SK-N-SH (cell line): ENCODE data around the gene MLEC. TPM values are rescaled to one million over a fixed set of nuclear protein-coding genes. Genes with fewer than 3 reads are reported as not detected.

Source experiments
- CTCF ChIA-PET: fragments of 300-600, 350-600 bp; formaldehyde crosslinking; extraction: SDS; loops from one replicate; lab custom pipeline; 2021; lab: Yijun Ruan, JAX
- POLR2A ChIA-PET: fragments of 350-600 bp; sonication (Branson Sonifier 250); formaldehyde crosslinking; extraction: SDS; loops from one replicate; lab custom pipeline; 2020; ENCODE audit warnings: antibody characterized with exemption, inconsistent platforms; lab: Yijun Ruan, JAX
- DNase-seq: peaks from one replicate; pipeline ENCODE4 v3.0.0; 2012
- H2AFZ ChIP-seq: fragments of 200-600 bp; sonication (generic); 2 replicates; pipeline ENCODE4 v1.8.1; 2016; ENCODE audit warnings: antibody characterized with exemption, mild to moderate bottlenecking, low read depth
- H3F3A ChIP-seq: fragments of 200-600 bp; sonication (generic); replicated peaks from 2 replicates; pipeline ENCODE3; 2016; ENCODE audit warnings: antibody characterized with exemption, mild to moderate bottlenecking; ENCODE audit not compliant: insufficient read depth
- H3K27ac ChIP-seq, 2 experiments: fragments of 200-500 bp in 1 of 2; fragments of 200-600 bp in 1 of 2; sonication (Bioruptor generic) in 1 of 2; sonication (generic), shearing (Covaris generic) in 1 of 2; 2 replicates each; pipeline versions ENCODE4 v1.5.1 to v1.6.1; 2014 to 2016; ENCODE audit warnings: low read depth in 2 of 2, inconsistent platforms in 1 of 2, low read length in 1 of 2, mild to moderate bottlenecking in 1 of 2, mixed read lengths in 1 of 2
- H3K27me3 ChIP-seq: fragments of 200-600 bp; sonication (generic), shearing (Covaris generic); 2 replicates; pipeline ENCODE4 v1.6.1; 2016; ENCODE audit warnings: mixed run types; ENCODE audit not compliant: insufficient read depth
- H3K36me3 ChIP-seq, 2 experiments: fragments of 200-500 bp in 1 of 2; fragments of 200-600 bp in 1 of 2; sonication (Bioruptor generic) in 1 of 2; sonication (generic) in 1 of 2; replicated peaks in 1 of 2; 2 replicates each; pipeline versions ENCODE3 to v1.5.1; 2014 to 2016; ENCODE audit warnings: low read length in 1 of 2, mild to moderate bottlenecking in 1 of 2; ENCODE audit not compliant: insufficient read depth in 2 of 2, control insufficient read depth in 1 of 2
- H3K4me1 ChIP-seq, 2 experiments: fragments of 200-500 bp in 1 of 2; fragments of 200-600 bp in 1 of 2; sonication (Bioruptor generic) in 1 of 2; sonication (generic), shearing (Covaris generic) in 1 of 2; 2 replicates each; pipeline versions ENCODE4 v1.5.1 to v1.6.1; 2014 to 2016; ENCODE audit warnings: low read depth in 1 of 2, low read length in 1 of 2, mixed run types in 1 of 2; ENCODE audit not compliant: insufficient read depth in 2 of 2, control insufficient read depth in 1 of 2
- H3K4me2 ChIP-seq: fragments of 200-600 bp; sonication (generic), shearing (Covaris generic); 2 replicates; pipeline ENCODE4 v1.6.1; 2017; ENCODE audit warnings: mixed run types
- H3K4me3 ChIP-seq, 2 experiments: fragments of 200-500 bp in 1 of 2; fragments of 200-600 bp in 1 of 2; sonication (Bioruptor generic) in 1 of 2; sonication (generic), shearing (Covaris generic) in 1 of 2; 2 replicates each; pipeline versions ENCODE4 v1.5.1 to v1.8.1; 2014 to 2016; ENCODE audit warnings: low read depth in 2 of 2, inconsistent platforms in 1 of 2, low read length in 1 of 2, mild to moderate bottlenecking in 1 of 2, mixed read lengths in 1 of 2, moderate library complexity in 1 of 2
- H3K79me2 ChIP-seq: fragments of 200-600 bp; sonication (generic); 2 replicates; pipeline ENCODE4 v1.8.1; 2017; ENCODE audit warnings: mild to moderate bottlenecking; ENCODE audit not compliant: insufficient read depth
- H3K9ac ChIP-seq: fragments of 200-600 bp; sonication (generic); 2 replicates; pipeline ENCODE4 v1.6.1; 2017; ENCODE audit warnings: mixed run types
- H3K9me2 ChIP-seq: fragments of 200-600 bp; sonication (generic); 2 replicates; pipeline ENCODE4 v1.6.1; 2017; ENCODE audit warnings: mixed run types
- H3K9me3 ChIP-seq: fragments of 200-600 bp; sonication (generic); 2 replicates; pipeline ENCODE4 v1.6.1; 2017; ENCODE audit warnings: mixed run types, mild to moderate bottlenecking, moderate library complexity
- H4K20me1 ChIP-seq: fragments of 200-600 bp; sonication (generic); 2 replicates; pipeline ENCODE4 v1.6.1; 2017; ENCODE audit warnings: mild to moderate bottlenecking, mixed run types; ENCODE audit not compliant: insufficient read depth
- CHD2 ChIP-seq: fragments of 150-350 bp; IDR thresholded peaks from 2 replicates; pipeline ENCODE4 v1.6.1; 2018; ENCODE audit warnings: low read length; ENCODE audit not compliant: partially characterized antibody
- ELF1 ChIP-seq: IDR thresholded peaks from 2 replicates; pipeline ENCODE4 v1.4.0; 2012
- EP300 ChIP-seq, 2 experiments: IDR thresholded peaks; 2 replicates each; pipeline versions ENCODE4 v1.4.0 to v1.6.1; 2012; ENCODE audit warnings: borderline replicate concordance in 1 of 2, low read depth in 1 of 2, low read length in 1 of 2
- JUND ChIP-seq: IDR thresholded peaks from 2 replicates; pipeline ENCODE4 v1.4.0; 2012
- MXI1 ChIP-seq: IDR thresholded peaks from 2 replicates; pipeline ENCODE4 v1.6.1; 2012; ENCODE audit warnings: mild to moderate bottlenecking, low read depth, low read length, improper control_type of control experiment
- NFIC ChIP-seq: IDR thresholded peaks from 2 replicates; pipeline ENCODE4 v1.4.0; 2012; ENCODE audit warnings: borderline replicate concordance
- NRF1 ChIP-seq: IDR thresholded peaks from 2 replicates; pipeline ENCODE4 v1.6.1; 2012; ENCODE audit warnings: low read depth, mild to moderate bottlenecking, low read length
- RAD21 ChIP-seq: IDR thresholded peaks from 2 replicates; pipeline ENCODE4 v1.6.1; 2012; ENCODE audit warnings: mild to moderate bottlenecking, low read length
- RCOR1 ChIP-seq: fragments of 150-350 bp; IDR thresholded peaks from 2 replicates; pipeline ENCODE4 v1.6.1; 2017; ENCODE audit warnings: antibody characterized with exemption, low read length
- RFX5 ChIP-seq: IDR thresholded peaks from 2 replicates; pipeline ENCODE4 v1.6.1; 2012; ENCODE audit warnings: mild to moderate bottlenecking, improper control_type of control experiment, low read length
- RXRA ChIP-seq: IDR thresholded peaks from 2 replicates; pipeline ENCODE4 v1.4.0; 2012; ENCODE audit warnings: low read depth, mild to moderate bottlenecking, borderline replicate concordance
- SMC3 ChIP-seq: IDR thresholded peaks from 2 replicates; pipeline ENCODE4 v1.6.1; 2012; ENCODE audit warnings: low read depth, low read length, improper control_type of control experiment
- YY1 ChIP-seq: IDR thresholded peaks from 2 replicates; pipeline ENCODE4 v1.4.0; 2012; ENCODE audit warnings: low read depth, mild to moderate bottlenecking
- WGBS: methylation state at CpG from one replicate; pipeline ENCODE4 v1.1.6; 2017; ENCODE audit warnings: low lambda C conversion rate; 5-methylcytosine and 5-hydroxymethylcytosine counted together
- polyA plus RNA-seq, 3 experiments: library from polyadenylated mRNA; depleted of rRNA; stranded (reverse); fragments of >200 nt; gene quantifications; 2 replicates each; pipeline ENCODE4 v1.2.3, GENCODE V29; 2012
- TF ChIP-seq, protein P1 (sequence below): IDR thresholded peaks from 2 replicates; pipeline ENCODE4 v1.4.0; 2012; ENCODE audit warnings: low read depth, borderline replicate concordance
- TF ChIP-seq, protein P2 (sequence below): fragments of 150-350 bp; IDR thresholded peaks from 2 replicates; pipeline ENCODE4 v1.6.1; 2017; ENCODE audit warnings: antibody characterized with exemption, low read length, low read depth, borderline replicate concordance
- TF ChIP-seq, protein P3 (sequence below): IDR thresholded peaks from 2 replicates; pipeline ENCODE4; 2012
- TF ChIP-seq, protein P4 (sequence below): IDR thresholded peaks from 2 replicates; pipeline ENCODE4 v1.4.0; 2012; ENCODE audit warnings: low read depth
- TF ChIP-seq, protein P5 (sequence below): IDR thresholded peaks from 2 replicates; pipeline ENCODE4 v1.4.0; 2012; ENCODE audit warnings: low read depth, borderline replicate concordance

MLEC gene
- polyA plus RNA-seq, 1 of the 3 experiments (the other 2 are of a cell fraction): 23.4 TPM

DNA sequence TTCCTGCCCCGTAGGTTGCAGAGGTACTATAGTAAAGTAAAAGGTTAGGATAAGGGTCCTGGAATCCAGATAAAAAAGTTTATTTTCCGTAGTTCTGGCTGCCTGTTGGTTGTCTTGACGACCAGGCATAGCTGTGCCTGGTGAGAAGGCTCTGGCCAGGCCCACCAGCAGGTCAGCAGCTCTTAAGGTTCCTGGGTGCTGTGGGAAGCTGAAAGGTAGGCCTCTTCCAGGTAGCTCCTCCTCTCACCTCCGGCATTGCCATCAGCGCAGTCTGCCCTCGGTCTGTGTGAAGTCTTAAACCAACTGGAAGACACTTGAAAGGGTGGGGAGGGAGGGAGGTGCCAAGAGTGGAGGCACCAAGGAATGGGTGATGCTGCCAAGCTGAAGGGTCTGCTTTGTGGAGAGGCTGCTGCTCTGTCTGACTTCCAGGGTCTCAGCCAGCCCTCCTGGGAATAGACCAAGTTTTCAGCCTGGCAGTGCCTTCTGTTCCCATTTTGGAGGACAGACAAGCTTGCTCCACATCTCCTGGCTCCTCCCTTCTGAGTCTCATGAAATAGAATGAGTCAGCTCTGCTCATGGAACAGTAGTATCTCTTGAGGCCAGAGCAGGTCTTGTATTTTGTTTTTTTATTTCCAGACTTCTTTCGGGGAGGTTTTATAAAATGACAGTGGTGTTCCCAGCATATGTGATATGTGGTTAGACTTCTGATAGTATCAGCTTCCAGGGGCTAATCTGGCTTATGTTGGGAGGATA lies 33.5 kb downstream of the MLEC start:
- Histone ChIP-seq H3K9me2 (no peaks in the 10 kb centered on the region), H3K4me2 (no peak overlapping the region), H4K20me1 (no peaks in the 10 kb centered on the region), H3K79me2 (no peaks in the 10 kb centered on the region), H3K27ac (peak overlapping the region; percentile 50 to 73), H3K27me3 (no peaks in the 10 kb centered on the region)
- 79% methylated on average over 4 of the region's 7 CpGs for WGBS
- POLR2A ChIA-PET: interaction anchor here (2.2 kb wide), 1 partner anchor 9 kb away, joined by 8 read pairs; no protein-coding TSS in a partner anchor
- TF ChIP-seq SMC3: no peak
- TF ChIP-seq JUND: no peak
- TF ChIP-seq, all 33 proteins: peak for 0
- Histone ChIP-seq H3K9ac (no peak overlapping the region), H3K4me3 (no peak overlapping the region), H3K9me3 (no peaks in the 10 kb centered on the region), H3K4me1 (peaks cover 5 to 33% of the 10 kb centered on the region in 2 experiments; a peak in 3 of 4 replicates), H3K36me3 (peaks cover 55 to 73% of the 10 kb centered on the region in 2 experiments), H2AFZ (no peak overlapping the region), H3F3A (no peaks in the 10 kb centered on the region)
- CTCF ChIA-PET: interaction anchor here (0.8 to 3.3 kb wide), 5 partner anchors 9 to 251 kb away, joined by 3 to 36 read pairs (median 11); no protein-coding TSS in a partner anchor
- no peak for DNase-seq

DNA sequence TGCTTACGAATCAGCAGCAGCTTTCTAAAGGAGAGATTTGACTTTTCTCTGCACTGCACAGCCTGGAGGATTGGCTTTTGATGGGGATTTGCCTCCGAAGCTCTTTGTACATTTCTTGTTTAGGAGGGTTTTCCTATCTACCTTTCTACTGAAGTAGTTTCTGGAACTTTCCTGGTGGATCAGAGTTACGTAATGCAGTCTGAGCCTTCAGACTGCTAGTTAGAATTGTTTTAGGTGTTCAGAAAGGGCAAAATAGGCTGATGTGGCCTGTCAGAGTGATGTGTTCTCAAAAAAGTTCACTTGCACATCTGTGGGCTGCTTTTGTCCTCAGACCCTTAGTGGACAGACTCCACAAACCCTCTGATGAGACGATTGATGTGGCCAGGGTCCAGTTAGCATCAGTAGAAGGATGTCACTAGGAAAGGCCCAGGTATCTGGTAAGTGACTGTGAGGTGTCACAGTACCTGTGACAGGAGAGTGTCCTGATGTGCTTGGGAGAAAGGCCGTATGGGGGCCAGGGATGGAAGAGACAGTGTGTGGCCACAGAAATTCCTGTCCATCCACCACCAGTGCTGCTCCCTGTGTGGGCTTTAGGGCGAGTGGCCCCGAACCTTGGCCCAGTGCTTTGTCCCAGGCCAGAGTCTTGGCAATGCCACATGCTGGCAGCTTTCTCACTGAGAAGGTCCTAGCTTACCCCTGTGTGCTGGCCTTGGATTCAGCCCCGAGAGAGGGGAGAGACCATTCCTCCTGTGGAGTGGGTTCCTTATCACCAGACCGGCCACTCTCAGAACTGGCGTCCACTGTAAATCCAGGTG lies 34.2 kb downstream of the MLEC start:
- Histone ChIP-seq H3K4me1 (peaks cover 5 to 36% of the 10 kb centered on the region in 2 experiments; a peak in 3 of 4 replicates), H3F3A (no peaks in the 10 kb centered on the region), H3K9me2 (no peaks in the 10 kb centered on the region), H3K27me3 (no peaks in the 10 kb centered on the region), H3K4me2 (no peak overlapping the region), H3K79me2 (no peaks in the 10 kb centered on the region), H2AFZ (no peak overlapping the region), H3K4me3 (no peak overlapping the region), H3K9me3 (no peaks in the 10 kb centered on the region), H3K36me3 (peaks cover 47 to 67% of the 10 kb centered on the region in 2 experiments), H3K27ac (peak overlapping the region; percentile 50 to 73), H4K20me1 (no peaks in the 10 kb centered on the region), H3K9ac (no peak overlapping the region)
- TF ChIP-seq, protein P1, sequence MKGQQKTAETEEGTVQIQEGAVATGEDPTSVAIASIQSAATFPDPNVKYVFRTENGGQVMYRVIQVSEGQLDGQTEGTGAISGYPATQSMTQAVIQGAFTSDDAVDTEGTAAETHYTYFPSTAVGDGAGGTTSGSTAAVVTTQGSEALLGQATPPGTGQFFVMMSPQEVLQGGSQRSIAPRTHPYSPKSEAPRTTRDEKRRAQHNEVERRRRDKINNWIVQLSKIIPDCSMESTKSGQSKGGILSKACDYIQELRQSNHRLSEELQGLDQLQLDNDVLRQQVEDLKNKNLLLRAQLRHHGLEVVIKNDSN: no peak
- no peak for TF ChIP-seq CHD2
- TF ChIP-seq JUND: no peak
- TF ChIP-seq, protein P2, sequence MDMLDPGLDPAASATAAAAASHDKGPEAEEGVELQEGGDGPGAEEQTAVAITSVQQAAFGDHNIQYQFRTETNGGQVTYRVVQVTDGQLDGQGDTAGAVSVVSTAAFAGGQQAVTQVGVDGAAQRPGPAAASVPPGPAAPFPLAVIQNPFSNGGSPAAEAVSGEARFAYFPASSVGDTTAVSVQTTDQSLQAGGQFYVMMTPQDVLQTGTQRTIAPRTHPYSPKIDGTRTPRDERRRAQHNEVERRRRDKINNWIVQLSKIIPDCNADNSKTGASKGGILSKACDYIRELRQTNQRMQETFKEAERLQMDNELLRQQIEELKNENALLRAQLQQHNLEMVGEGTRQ: no peak
- no peak for TF ChIP-seq RFX5
- TF ChIP-seq, protein P3, sequence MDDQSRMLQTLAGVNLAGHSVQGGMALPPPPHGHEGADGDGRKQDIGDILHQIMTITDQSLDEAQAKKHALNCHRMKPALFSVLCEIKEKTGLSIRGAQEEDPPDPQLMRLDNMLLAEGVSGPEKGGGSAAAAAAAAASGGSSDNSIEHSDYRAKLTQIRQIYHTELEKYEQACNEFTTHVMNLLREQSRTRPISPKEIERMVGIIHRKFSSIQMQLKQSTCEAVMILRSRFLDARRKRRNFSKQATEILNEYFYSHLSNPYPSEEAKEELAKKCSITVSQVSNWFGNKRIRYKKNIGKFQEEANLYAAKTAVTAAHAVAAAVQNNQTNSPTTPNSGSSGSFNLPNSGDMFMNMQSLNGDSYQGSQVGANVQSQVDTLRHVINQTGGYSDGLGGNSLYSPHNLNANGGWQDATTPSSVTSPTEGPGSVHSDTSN: no peak
- no peak for TF ChIP-seq NFIC
- no peak for TF ChIP-seq YY1
- TF ChIP-seq EP300 (IDR thresholded peaks at IDR 0.05; ENCODE audit: borderline replicate concordance in 1 of 2, low read depth in 1 of 2, low read length in 1 of 2): no peak
- TF ChIP-seq NRF1: no peak
- no peak for TF ChIP-seq RXRA
- TF ChIP-seq, protein P4, sequence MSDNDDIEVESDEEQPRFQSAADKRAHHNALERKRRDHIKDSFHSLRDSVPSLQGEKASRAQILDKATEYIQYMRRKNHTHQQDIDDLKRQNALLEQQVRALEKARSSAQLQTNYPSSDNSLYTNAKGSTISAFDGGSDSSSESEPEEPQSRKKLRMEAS: no peak
- TF ChIP-seq, protein P5, sequence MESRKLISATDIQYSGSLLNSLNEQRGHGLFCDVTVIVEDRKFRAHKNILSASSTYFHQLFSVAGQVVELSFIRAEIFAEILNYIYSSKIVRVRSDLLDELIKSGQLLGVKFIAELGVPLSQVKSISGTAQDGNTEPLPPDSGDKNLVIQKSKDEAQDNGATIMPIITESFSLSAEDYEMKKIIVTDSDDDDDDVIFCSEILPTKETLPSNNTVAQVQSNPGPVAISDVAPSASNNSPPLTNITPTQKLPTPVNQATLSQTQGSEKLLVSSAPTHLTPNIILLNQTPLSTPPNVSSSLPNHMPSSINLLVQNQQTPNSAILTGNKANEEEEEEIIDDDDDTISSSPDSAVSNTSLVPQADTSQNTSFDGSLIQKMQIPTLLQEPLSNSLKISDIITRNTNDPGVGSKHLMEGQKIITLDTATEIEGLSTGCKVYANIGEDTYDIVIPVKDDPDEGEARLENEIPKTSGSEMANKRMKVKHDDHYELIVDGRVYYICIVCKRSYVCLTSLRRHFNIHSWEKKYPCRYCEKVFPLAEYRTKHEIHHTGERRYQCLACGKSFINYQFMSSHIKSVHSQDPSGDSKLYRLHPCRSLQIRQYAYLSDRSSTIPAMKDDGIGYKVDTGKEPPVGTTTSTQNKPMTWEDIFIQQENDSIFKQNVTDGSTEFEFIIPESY: no peak
- TF ChIP-seq ELF1: no peak
- TF ChIP-seq RAD21: no peak
- no peak for TF ChIP-seq MXI1
- no peak for TF ChIP-seq RCOR1
- WGBS: 80% methylated on average over 7 of the region's 10 CpGs
- DNase-seq: no peak
- CTCF ChIA-PET: interaction anchor here (0.8 to 3.3 kb wide), 7 partner anchors 9 to 250 kb away, joined by 3 to 36 read pairs (median 6); no protein-coding TSS in a partner anchor
- POLR2A ChIA-PET: interaction anchor here (2.2 kb wide), 1 partner anchor 10 kb away, joined by 8 read pairs; no protein-coding TSS in a partner anchor
